ENCODE data around the gene OPCML.

GRCh38 chr11:133579165-133580031 is 47.1 kb upstream of the OPCML start:
- TF ChIP-seq CTCF (conservative IDR thresholded peaks at IDR 0.05; ENCODE audit: low read length): no peak
- TF ChIP-seq EZH2phosphoT487 (IDR thresholded peaks at IDR 0.05; ENCODE audit: borderline replicate concordance): no peak
